HepG2 (cell line): ENCODE measurements around the gene CTDSPL2. TPM values are rescaled to one million over a fixed set of nuclear protein-coding genes. Genes with fewer than 3 reads are reported as not detected.
A peak's percentile ranks its signal among the peaks of the same experiment; 100 is the strongest.

Source experiments
- CHCHD3 ChIP-seq: sonication (generic); formaldehyde crosslinking; IDR thresholded peaks from 2 replicates; pipeline ENCODE4 v1.8.0; 2022; ENCODE audit warnings: mild to moderate bottlenecking, missing genetic modification reagents, moderate library complexity
- GATAD1 ChIP-seq: IDR thresholded peaks from 2 replicates; pipeline ENCODE4 v1.6.1; 2016; ENCODE audit warnings: missing genetic modification reagents, missing compliant biosample characterization
- IRX3 ChIP-seq: sonication (generic); formaldehyde crosslinking; IDR thresholded peaks from 2 replicates; pipeline ENCODE4 v1.8.1; 2023; ENCODE audit warnings: mild to moderate bottlenecking, low read depth, missing genetic modification reagents, borderline replicate concordance
- MEIS2 ChIP-seq: sonication (generic); formaldehyde crosslinking; IDR thresholded peaks from 2 replicates; pipeline ENCODE4 v1.9.0; 2021; ENCODE audit warnings: mild to moderate bottlenecking, missing genetic modification reagents
- NR2C2 ChIP-seq: sonication (generic); formaldehyde crosslinking; IDR thresholded peaks from 2 replicates; pipeline ENCODE4 v1.4.0; 2020; ENCODE audit warnings: missing genetic modification reagents, mild to moderate bottlenecking, moderate library complexity, borderline replicate concordance
- NRL ChIP-seq: sonication (generic); formaldehyde crosslinking; IDR thresholded peaks from 2 replicates; pipeline ENCODE4 v1.5.0; 2020; ENCODE audit warnings: missing genetic modification reagents, mild to moderate bottlenecking, moderate library complexity, borderline replicate concordance
- PTBP1 ChIP-seq: fragments of 200-400 bp; formaldehyde crosslinking; IDR thresholded peaks from 2 replicates; pipeline ENCODE4 v1.6.1; 2018; ENCODE audit warnings: low read length, low read depth; ENCODE audit not compliant: poor library complexity, severe bottlenecking
- RAD21 ChIP-seq: fragments of 450-650 bp; formaldehyde crosslinking; IDR thresholded peaks from 2 replicates; pipeline ENCODE4 v1.5.0; 2020; ENCODE audit warnings: mild to moderate bottlenecking
- SAP130 ChIP-seq: IDR thresholded peaks from 2 replicates; pipeline ENCODE4 v1.6.1; 2016; ENCODE audit warnings: low read depth
- ZNF234 ChIP-seq: sonication (generic); formaldehyde crosslinking; conservative IDR thresholded peaks from 2 replicates; pipeline ENCODE4 v1.5.1; 2020; ENCODE audit warnings: mild to moderate bottlenecking, missing genetic modification reagents
- ZNF256 ChIP-seq: sonication (generic); formaldehyde crosslinking; conservative IDR thresholded peaks from 2 replicates; pipeline ENCODE4 v1.4.0; 2020; ENCODE audit warnings: missing genetic modification reagents
- ZNF430 ChIP-seq: sonication (generic); formaldehyde crosslinking; IDR thresholded peaks from 2 replicates; pipeline ENCODE4 v1.9.0; 2021; ENCODE audit warnings: mild to moderate bottlenecking, missing genetic modification reagents
- ZNF543 ChIP-seq: sonication (generic); formaldehyde crosslinking; IDR thresholded peaks from 2 replicates; pipeline ENCODE4 v1.4.0; 2020; ENCODE audit warnings: mild to moderate bottlenecking, missing genetic modification reagents
- polyA plus RNA-seq, 8 experiments: library from polyadenylated mRNA; depleted of rRNA in 3 of 8; stranded (reverse) in 7 of 8; unstranded in 1 of 8; fragments of >200 nt; fragmentation: Illumina TruSeq in 4 of 8; extraction: Trizol in 4 of 8; gene quantifications; 2 replicates each; pipeline versions ENCODE4 v1.2.1 to v1.2.3, GENCODE V29; 2011 to 2016; ENCODE audit warnings: low read depth in 4 of 8, missing spikeins in 1 of 8, mixed read lengths in 1 of 8; ENCODE audit not compliant: insufficient read depth in 1 of 8
- total RNA-seq, 5 experiments: library from RNA; depleted of rRNA; stranded (reverse); fragments of >200 nt; fragmentation: Illumina TruSeq; extraction: Trizol; gene quantifications; 2 replicates each; pipeline ENCODE4 v1.2.3, GENCODE V29; 2016; ENCODE audit warnings: low read depth in 1 of 5
- TF ChIP-seq, protein P1 (sequence below): sonication (generic); formaldehyde crosslinking; conservative IDR thresholded peaks from 2 replicates; pipeline ENCODE4 v1.5.0; 2020; ENCODE audit warnings: missing genetic modification reagents
- TF ChIP-seq, protein P2 (sequence below): sonication (generic); formaldehyde crosslinking; IDR thresholded peaks from 2 replicates; pipeline ENCODE4; 2020; ENCODE audit warnings: missing genetic modification reagents, mild to moderate bottlenecking, borderline replicate concordance
- TF ChIP-seq, protein P3 (sequence below): sonication (generic); formaldehyde crosslinking; conservative IDR thresholded peaks from 2 replicates; pipeline ENCODE4 v1.8.1; 2023; ENCODE audit warnings: missing genetic modification reagents
- TF ChIP-seq, protein P4 (sequence below): sonication (generic); formaldehyde crosslinking; IDR thresholded peaks from 2 replicates; pipeline ENCODE4 v1.5.0; 2020; ENCODE audit warnings: mild to moderate bottlenecking, missing genetic modification reagents, borderline replicate concordance
- TF ChIP-seq, protein P5 (sequence below): sonication (generic); formaldehyde crosslinking; IDR thresholded peaks from 2 replicates; pipeline ENCODE4 v1.4.0; 2020; ENCODE audit warnings: missing genetic modification reagents

CTDSPL2 gene
- total and polyA plus RNA-seq, 2 of the 13 experiments (the other 11 are each of a cell fraction or from before 2014, with no cell fraction given) = 37.4 to 56.2 TPM

DNA sequence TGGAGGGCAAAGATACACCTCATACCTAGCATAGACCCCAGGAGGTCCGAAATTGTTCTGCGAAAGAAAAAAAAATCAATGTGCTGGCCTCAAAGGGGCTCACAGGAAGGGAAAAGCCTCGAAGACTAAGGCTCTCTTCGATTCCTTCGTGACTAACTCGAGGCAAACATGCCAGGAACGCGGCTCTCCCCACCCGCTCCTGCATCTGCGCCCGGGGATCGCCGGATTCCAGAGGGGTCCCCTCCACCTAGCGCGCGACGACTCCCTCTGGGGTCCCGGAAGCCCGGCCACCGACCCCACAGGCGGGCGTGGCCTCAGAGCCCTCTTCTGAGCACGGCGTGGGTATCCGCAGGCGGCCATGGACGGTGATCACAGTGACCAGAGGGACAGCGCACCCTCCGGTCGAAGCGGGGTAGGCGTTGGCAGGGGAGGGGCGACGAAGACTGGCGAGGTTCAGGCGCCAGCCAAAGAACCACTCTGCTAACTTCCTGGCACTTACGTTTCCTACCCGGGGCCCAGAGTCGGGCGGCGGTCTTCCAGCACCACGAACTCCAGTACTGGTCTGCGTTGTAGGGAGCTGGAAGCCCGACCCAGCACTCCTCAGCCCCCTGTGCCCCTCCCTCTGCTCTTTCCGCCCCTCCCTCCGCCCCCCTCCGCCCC, 109.0 kb downstream of the CTDSPL2 start (continued):
- TF ChIP-seq, protein P1, sequence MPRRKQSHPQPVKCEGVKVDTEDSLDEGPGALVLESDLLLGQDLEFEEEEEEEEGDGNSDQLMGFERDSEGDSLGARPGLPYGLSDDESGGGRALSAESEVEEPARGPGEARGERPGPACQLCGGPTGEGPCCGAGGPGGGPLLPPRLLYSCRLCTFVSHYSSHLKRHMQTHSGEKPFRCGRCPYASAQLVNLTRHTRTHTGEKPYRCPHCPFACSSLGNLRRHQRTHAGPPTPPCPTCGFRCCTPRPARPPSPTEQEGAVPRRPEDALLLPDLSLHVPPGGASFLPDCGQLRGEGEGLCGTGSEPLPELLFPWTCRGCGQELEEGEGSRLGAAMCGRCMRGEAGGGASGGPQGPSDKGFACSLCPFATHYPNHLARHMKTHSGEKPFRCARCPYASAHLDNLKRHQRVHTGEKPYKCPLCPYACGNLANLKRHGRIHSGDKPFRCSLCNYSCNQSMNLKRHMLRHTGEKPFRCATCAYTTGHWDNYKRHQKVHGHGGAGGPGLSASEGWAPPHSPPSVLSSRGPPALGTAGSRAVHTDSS (CRISPR knock-in tag) = no peak
- TF ChIP-seq GATAD1 (CRISPR knock-in tag) (0 out of 2 replicates have a peak, but pooled peaks have one; percentile 40), NR2C2 (0 out of 2 replicates have a peak, but pooled peaks have one; percentile 23), SAP130 (peak; percentile 69), ZNF234 (CRISPR knock-in tag) (no peak), RAD21 (peak; percentile 45; the same call in 1 of the 2 replicates), IRX3 (CRISPR knock-in tag) (no peak), ZNF430 (peak; percentile 89), PTBP1 (peak; percentile 17), ZNF256 (CRISPR knock-in tag) (no peak), NRL (CRISPR knock-in tag) (peak; percentile 91), ZNF543 (CRISPR knock-in tag) (peak; percentile 75; the same call in 1 of the 2 replicates), CHCHD3 (no peak), MEIS2 (peak; percentile 26; the same call in 1 of the 2 replicates)
- TF ChIP-seq, protein P2, sequence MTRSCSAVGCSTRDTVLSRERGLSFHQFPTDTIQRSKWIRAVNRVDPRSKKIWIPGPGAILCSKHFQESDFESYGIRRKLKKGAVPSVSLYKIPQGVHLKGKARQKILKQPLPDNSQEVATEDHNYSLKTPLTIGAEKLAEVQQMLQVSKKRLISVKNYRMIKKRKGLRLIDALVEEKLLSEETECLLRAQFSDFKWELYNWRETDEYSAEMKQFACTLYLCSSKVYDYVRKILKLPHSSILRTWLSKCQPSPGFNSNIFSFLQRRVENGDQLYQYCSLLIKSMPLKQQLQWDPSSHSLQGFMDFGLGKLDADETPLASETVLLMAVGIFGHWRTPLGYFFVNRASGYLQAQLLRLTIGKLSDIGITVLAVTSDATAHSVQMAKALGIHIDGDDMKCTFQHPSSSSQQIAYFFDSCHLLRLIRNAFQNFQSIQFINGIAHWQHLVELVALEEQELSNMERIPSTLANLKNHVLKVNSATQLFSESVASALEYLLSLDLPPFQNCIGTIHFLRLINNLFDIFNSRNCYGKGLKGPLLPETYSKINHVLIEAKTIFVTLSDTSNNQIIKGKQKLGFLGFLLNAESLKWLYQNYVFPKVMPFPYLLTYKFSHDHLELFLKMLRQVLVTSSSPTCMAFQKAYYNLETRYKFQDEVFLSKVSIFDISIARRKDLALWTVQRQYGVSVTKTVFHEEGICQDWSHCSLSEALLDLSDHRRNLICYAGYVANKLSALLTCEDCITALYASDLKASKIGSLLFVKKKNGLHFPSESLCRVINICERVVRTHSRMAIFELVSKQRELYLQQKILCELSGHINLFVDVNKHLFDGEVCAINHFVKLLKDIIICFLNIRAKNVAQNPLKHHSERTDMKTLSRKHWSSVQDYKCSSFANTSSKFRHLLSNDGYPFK (CRISPR knock-in tag) = peak; percentile 55; the same call in 1 of the 2 replicates
- TF ChIP-seq, protein P3, sequence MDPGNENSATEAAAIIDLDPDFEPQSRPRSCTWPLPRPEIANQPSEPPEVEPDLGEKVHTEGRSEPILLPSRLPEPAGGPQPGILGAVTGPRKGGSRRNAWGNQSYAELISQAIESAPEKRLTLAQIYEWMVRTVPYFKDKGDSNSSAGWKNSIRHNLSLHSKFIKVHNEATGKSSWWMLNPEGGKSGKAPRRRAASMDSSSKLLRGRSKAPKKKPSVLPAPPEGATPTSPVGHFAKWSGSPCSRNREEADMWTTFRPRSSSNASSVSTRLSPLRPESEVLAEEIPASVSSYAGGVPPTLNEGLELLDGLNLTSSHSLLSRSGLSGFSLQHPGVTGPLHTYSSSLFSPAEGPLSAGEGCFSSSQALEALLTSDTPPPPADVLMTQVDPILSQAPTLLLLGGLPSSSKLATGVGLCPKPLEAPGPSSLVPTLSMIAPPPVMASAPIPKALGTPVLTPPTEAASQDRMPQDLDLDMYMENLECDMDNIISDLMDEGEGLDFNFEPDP (CRISPR knock-in tag) = 0 out of 2 replicates have a peak, but pooled peaks have one; percentile 84
- TF ChIP-seq, protein P4, sequence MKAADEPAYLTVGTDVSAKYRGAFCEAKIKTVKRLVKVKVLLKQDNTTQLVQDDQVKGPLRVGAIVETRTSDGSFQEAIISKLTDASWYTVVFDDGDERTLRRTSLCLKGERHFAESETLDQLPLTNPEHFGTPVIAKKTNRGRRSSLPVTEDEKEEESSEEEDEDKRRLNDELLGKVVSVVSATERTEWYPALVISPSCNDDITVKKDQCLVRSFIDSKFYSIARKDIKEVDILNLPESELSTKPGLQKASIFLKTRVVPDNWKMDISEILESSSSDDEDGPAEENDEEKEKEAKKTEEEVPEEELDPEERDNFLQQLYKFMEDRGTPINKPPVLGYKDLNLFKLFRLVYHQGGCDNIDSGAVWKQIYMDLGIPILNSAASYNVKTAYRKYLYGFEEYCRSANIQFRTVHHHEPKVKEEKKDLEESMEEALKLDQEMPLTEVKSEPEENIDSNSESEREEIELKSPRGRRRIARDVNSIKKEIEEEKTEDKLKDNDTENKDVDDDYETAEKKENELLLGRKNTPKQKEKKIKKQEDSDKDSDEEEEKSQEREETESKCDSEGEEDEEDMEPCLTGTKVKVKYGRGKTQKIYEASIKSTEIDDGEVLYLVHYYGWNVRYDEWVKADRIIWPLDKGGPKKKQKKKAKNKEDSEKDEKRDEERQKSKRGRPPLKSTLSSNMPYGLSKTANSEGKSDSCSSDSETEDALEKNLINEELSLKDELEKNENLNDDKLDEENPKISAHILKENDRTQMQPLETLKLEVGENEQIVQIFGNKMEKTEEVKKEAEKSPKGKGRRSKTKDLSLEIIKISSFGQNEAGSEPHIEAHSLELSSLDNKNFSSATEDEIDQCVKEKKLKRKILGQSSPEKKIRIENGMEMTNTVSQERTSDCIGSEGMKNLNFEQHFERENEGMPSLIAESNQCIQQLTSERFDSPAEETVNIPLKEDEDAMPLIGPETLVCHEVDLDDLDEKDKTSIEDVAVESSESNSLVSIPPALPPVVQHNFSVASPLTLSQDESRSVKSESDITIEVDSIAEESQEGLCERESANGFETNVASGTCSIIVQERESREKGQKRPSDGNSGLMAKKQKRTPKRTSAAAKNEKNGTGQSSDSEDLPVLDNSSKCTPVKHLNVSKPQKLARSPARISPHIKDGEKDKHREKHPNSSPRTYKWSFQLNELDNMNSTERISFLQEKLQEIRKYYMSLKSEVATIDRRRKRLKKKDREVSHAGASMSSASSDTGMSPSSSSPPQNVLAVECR (CRISPR knock-in tag) = peak; percentile 55; the same call in 1 of the 2 replicates
- TF ChIP-seq, protein P5, sequence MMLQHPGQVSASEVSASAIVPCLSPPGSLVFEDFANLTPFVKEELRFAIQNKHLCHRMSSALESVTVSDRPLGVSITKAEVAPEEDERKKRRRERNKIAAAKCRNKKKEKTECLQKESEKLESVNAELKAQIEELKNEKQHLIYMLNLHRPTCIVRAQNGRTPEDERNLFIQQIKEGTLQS (CRISPR knock-in tag) = 0 out of 2 replicates have a peak, but pooled peaks have one; percentile 23
